ENCODE measurements around the gene SCNN1A. TPM values are rescaled to one million over a fixed set of nuclear protein-coding genes. Genes with fewer than 3 reads are reported as not detected.

SCNN1A gene
- total RNA-seq, 4 donors from 2014 or later = 1.9 to 29.0 (median 15.7) TPM

GRCh38 chr12:6303071-6303470 is 72.3 kb downstream of the SCNN1A start:
- TF ChIP-seq, protein P1, sequence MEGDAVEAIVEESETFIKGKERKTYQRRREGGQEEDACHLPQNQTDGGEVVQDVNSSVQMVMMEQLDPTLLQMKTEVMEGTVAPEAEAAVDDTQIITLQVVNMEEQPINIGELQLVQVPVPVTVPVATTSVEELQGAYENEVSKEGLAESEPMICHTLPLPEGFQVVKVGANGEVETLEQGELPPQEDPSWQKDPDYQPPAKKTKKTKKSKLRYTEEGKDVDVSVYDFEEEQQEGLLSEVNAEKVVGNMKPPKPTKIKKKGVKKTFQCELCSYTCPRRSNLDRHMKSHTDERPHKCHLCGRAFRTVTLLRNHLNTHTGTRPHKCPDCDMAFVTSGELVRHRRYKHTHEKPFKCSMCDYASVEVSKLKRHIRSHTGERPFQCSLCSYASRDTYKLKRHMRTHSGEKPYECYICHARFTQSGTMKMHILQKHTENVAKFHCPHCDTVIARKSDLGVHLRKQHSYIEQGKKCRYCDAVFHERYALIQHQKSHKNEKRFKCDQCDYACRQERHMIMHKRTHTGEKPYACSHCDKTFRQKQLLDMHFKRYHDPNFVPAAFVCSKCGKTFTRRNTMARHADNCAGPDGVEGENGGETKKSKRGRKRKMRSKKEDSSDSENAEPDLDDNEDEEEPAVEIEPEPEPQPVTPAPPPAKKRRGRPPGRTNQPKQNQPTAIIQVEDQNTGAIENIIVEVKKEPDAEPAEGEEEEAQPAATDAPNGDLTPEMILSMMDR (IDR thresholded peaks at IDR 0.05) = no peak
- ATAC-seq (ENCODE audit: low FRiP score) = no peak
- no peak for DNase-seq (ENCODE audit: low spot score)

- DNase-seq (ENCODE audit: low spot score) = no peak
Observed at GRCh38 chr12:6302621-6303020, 72.7 kb downstream of the SCNN1A start.

DNA sequence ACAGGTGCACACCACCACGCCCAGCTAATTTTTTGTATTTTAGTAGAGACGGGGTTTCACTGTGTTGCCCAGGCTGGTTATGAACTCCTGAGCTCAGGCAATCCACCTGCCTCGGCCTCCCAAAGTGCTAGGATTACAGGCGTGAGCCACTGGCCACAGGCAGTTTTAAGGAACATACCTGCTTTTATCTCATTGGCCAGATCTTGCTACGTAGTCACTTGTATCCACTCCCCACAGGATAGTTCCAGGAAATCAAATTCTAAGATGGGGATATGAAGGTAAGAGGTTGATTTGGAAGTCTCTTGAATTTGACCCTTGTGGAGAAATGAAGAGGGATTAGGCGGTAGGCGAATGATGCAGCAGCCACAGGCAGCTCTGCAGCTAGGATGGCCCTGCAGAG is 73.6 kb downstream of the SCNN1A start:
- TF ChIP-seq, protein P1 (IDR thresholded peaks at IDR 0.05) = no peak
- ATAC-seq (ENCODE audit: low FRiP score) (no peak), DNase-seq (ENCODE audit: low spot score) (no peak)

More at GRCh38 chr12:6302621-6303020, 72.7 kb downstream of the SCNN1A start:
- TF ChIP-seq, protein P1 (IDR thresholded peaks at IDR 0.05) = no peak
- ATAC-seq (ENCODE audit: low FRiP score) = no peak

GRCh38 chr12:6297170-6297569 is 78.2 kb downstream of the SCNN1A start:
- TF ChIP-seq, protein P1 (IDR thresholded peaks at IDR 0.05) = no peak
- no peak for ATAC-seq (ENCODE audit: low FRiP score)
- DNase-seq (ENCODE audit: low spot score) = no peak

Small RNA genes lying within 50 kb of the gene (small RNA-seq; reads per million reads assigned to genes)
- not detected for gene RN7SL391P

Other genes with a start within 250 kb of the SCNN1A start
- gene CD9, start 175.2 kb downstream of the SCNN1A start, total RNA-seq = 100 to 1,000 TPM in 2 of 4 donors, 10 to 100 TPM in 2; 68.3 to 181 (median 119) TPM
- 10 to 100 TPM; 10.1 to 77.1 (median 13.8) TPM for gene PLEKHG6, start 64.9 kb downstream of the SCNN1A start, total RNA-seq
- gene TNFRSF1A, start 33.5 kb downstream of the SCNN1A start, total RNA-seq = 100 to 1,000 TPM; 279 to 689 (median 317) TPM
- 100 to 1,000 TPM in 3 of 4 donors, 10 to 100 TPM in 1; 99.9 to 171 (median 142) TPM for gene LTBR, start 8.6 kb upstream of the SCNN1A start, total RNA-seq
- gene CD27, start 69.4 kb upstream of the SCNN1A start, total RNA-seq = under 1 TPM in 3 of 4 donors, not detected in 1; 0.50 to 0.96 (median 0.65) TPM
- gene TAPBPL, start 76.5 kb upstream of the SCNN1A start, total RNA-seq = 10 to 100 TPM; 16.3 to 26.0 (median 18.5) TPM
- 1 to 10 TPM; 4.2 to 9.6 (median 6.2) TPM for gene VAMP1, start 95.1 kb upstream of the SCNN1A start, total RNA-seq
- gene MRPL51, start 117.7 kb upstream of the SCNN1A start, total RNA-seq = 100 to 1,000 TPM in 1 of 4 donors, 10 to 100 TPM in 3; 44.1 to 118 (median 67.8) TPM
- 10 to 100 TPM; 10.6 to 36.3 (median 20.7) TPM for gene NCAPD2, start 118.5 kb upstream of the SCNN1A start, total RNA-seq
- 1,000 to 10,000 TPM; 1,060 to 2,185 (median 1,462) TPM for gene GAPDH, start 159.0 kb upstream of the SCNN1A start, total RNA-seq
- gene IFFO1, start 180.5 kb upstream of the SCNN1A start, total RNA-seq = 10 to 100 TPM; 15.5 to 50.0 (median 18.4) TPM
- gene NOP2, start 192.7 kb upstream of the SCNN1A start, total RNA-seq = 100 to 1,000 TPM in 1 of 4 donors, 10 to 100 TPM in 3; 26.2 to 153 (median 45.0) TPM
- gene CHD4, start 231.8 kb upstream of the SCNN1A start, total RNA-seq = 100 to 1,000 TPM; 171 to 213 (median 194) TPM